ENCODE data around the gene IL17RC. TPM values are rescaled to one million over a fixed set of nuclear protein-coding genes. Genes with fewer than 3 reads are reported as not detected.

The IL17RC gene
- total RNA-seq, 1 donor from 2014 or later: 17.1 TPM

DNA sequence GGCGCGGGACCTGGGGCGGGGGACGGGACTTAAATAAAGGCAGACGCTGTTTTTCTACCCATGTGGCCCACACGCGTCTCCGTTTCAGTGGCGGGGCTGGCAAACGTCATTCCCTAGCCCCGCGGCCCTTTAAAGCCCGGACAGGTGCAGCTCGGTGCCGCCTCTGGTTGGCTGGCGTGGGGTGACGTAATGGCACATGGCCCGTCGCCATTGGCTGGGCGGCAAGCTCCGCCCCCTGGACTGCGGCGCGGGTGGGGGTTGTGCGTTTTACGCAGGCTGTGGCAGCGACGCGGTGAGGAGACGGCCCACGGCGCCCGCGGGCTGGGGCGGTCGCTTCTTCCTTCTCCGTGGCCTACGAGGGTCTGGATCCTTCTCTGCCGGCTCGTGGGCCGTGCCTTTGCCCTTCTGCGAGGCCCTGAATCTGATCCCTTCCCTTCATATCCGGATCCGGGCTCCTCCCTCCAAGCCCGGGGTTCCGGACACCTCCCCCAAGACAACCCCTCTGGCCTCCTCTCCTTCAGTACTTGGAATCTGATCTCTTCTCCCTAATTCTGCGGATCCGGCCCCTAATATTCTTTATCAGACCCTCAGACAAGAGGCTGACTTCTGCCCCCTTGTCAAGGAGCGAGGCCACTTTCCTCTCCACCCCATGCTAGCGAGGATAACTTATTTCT lies 16.8 kb downstream of the IL17RC start, which contains the start of gene CRELD1:
TSS of gene CRELD1 (plus strand) at position 274 of the 674 bp plus-strand sequence. CDS start 605 bp downstream, outside the sequence.
- Mint-ChIP-seq H3K27ac (peak within 1 kb of the TSS; percentile 98), H3K9me3 (ENCODE audit: low read depth) (no peaks in the 10 kb centered on the region), H3K36me3 (ENCODE audit: insufficient read depth) (peaks cover 11% of the 10 kb centered on the region), H3K27me3 (no peaks in the 10 kb centered on the region), H3K4me1 (ENCODE audit: low read depth) (peaks cover 17% of the 10 kb centered on the region), H3K4me3 (ENCODE audit: low read depth) (peak within 1 kb of the TSS; percentile 96)
- TF ChIP-seq, protein P1, sequence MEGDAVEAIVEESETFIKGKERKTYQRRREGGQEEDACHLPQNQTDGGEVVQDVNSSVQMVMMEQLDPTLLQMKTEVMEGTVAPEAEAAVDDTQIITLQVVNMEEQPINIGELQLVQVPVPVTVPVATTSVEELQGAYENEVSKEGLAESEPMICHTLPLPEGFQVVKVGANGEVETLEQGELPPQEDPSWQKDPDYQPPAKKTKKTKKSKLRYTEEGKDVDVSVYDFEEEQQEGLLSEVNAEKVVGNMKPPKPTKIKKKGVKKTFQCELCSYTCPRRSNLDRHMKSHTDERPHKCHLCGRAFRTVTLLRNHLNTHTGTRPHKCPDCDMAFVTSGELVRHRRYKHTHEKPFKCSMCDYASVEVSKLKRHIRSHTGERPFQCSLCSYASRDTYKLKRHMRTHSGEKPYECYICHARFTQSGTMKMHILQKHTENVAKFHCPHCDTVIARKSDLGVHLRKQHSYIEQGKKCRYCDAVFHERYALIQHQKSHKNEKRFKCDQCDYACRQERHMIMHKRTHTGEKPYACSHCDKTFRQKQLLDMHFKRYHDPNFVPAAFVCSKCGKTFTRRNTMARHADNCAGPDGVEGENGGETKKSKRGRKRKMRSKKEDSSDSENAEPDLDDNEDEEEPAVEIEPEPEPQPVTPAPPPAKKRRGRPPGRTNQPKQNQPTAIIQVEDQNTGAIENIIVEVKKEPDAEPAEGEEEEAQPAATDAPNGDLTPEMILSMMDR (IDR thresholded peaks at IDR 0.05; ENCODE audit: unreplicated experiment): no peak
- DNase-seq (ENCODE audit: low spot score, unreplicated experiment): peak; percentile 92

DNA sequence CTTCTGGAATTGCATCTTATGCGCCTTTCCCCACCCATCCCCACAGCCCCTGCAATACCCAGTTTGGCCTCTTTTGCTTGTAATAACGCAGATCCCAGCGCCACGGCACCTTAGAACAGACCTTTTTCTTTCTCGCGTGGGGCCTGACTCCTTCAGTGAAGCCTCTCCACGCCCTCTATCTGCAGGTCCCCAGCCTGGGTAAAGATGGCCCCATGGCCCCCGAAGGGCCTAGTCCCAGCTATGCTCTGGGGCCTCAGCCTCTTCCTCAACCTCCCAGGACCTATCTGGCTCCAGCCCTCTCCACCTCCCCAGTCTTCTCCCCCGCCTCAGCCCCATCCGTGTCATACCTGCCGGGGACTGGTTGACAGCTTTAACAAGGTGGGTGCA lies 17.3 kb downstream of the IL17RC start:
- H3K27ac Mint-ChIP-seq: peak overlapping the region; percentile 98
- H3K36me3 Mint-ChIP-seq (ENCODE audit: insufficient read depth): peaks cover 11% of the 10 kb centered on the region
- DNase-seq (ENCODE audit: low spot score, unreplicated experiment): no peak
- no peaks in the 10 kb centered on the region for H3K9me3 Mint-ChIP-seq (ENCODE audit: low read depth)
- TF ChIP-seq, protein P1 (IDR thresholded peaks at IDR 0.05; ENCODE audit: unreplicated experiment): peak; percentile 30
- peaks cover 17% of the 10 kb centered on the region for H3K4me1 Mint-ChIP-seq (ENCODE audit: low read depth)
- no peaks in the 10 kb centered on the region for H3K27me3 Mint-ChIP-seq
- H3K4me3 Mint-ChIP-seq (ENCODE audit: low read depth): peak overlapping the region; percentile 96

DNA sequence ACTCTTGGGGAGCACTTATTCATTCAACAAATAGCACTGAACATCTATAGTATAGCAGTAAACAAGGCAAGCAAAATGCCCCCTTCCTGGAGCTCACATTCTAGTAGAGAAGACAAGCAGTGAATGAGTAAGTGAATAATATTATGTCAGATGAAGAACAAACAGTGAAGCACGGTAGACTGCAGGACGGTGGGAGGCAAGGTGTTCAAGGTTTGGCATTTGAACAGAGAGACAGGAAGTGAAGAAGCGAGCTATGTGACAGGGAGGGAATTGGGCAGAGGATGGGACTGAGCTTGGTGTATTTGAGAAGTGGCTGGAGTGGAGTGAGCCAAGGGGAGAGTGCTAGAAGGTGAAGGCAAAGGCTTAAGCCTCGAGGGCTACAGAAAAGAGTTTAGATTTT lies 18.1 kb downstream of the IL17RC start:
- TF ChIP-seq, protein P1 (IDR thresholded peaks at IDR 0.05; ENCODE audit: unreplicated experiment): no peak
- peaks cover 17% of the 10 kb centered on the region for H3K4me1 Mint-ChIP-seq (ENCODE audit: low read depth)
- no peaks in the 10 kb centered on the region for H3K27me3 Mint-ChIP-seq
- peaks cover 11% of the 10 kb centered on the region for H3K36me3 Mint-ChIP-seq (ENCODE audit: insufficient read depth)
- DNase-seq (ENCODE audit: low spot score, unreplicated experiment): no peak
- H3K4me3 Mint-ChIP-seq (ENCODE audit: low read depth): peak overlapping the region; percentile 96
- no peaks in the 10 kb centered on the region for H3K9me3 Mint-ChIP-seq (ENCODE audit: low read depth)
- no peak overlapping the region for H3K27ac Mint-ChIP-seq

- no peaks in the 10 kb centered on the region for H3K27me3 Mint-ChIP-seq
Observed at GRCh38 chr3:9935966-9936510, 19.1 kb downstream of the IL17RC start.

DNA sequence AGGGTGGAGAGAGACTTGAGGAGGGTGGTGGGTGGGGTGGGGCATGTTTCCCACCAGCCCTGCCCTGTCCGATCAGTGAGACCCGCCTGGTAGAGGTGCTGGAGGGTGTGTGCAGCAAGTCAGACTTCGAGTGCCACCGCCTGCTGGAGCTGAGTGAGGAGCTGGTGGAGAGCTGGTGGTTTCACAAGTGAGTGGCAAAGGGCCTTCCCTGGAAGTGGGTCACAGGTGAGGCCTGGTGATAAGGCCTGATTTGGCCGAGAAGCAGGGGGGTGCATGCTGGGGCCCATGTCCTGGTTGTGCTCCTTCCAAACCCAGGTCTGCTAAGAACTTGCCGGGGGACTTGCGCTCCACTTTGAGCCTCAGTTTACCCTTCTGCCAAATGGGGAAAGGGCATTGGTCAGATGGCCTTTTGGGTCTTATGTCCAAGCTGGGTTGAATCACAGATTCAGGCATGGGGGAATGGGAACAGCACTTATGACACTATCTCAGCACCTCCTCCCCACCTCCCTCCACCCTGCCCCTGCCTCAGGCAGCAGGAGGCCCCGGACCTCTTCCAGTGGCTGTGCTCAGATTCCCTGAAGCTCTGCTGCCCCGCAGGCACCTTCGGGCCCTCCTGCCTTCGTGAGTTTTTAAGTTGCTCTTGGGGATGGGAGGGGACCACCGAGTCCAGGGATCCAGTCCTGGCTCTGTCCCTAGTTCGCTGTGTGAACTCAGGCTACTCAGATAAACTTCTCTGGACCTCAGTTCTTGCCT lies 20.8 kb downstream of the IL17RC start:
- H3K27me3 Mint-ChIP-seq: no peaks in the 10 kb centered on the region
- no peak overlapping the region for H3K4me3 Mint-ChIP-seq (ENCODE audit: low read depth)
- TF ChIP-seq, protein P1 (IDR thresholded peaks at IDR 0.05; ENCODE audit: unreplicated experiment): no peak
- H3K9me3 Mint-ChIP-seq (ENCODE audit: low read depth): no peaks in the 10 kb centered on the region
- peaks cover 16% of the 10 kb centered on the region for H3K36me3 Mint-ChIP-seq (ENCODE audit: insufficient read depth)
- H3K4me1 Mint-ChIP-seq (ENCODE audit: low read depth): peaks cover 17% of the 10 kb centered on the region
- H3K27ac Mint-ChIP-seq: no peak overlapping the region
- DNase-seq (ENCODE audit: low spot score, unreplicated experiment): no peak

More at GRCh38 chr3:9935966-9936510, 19.1 kb downstream of the IL17RC start:
- TF ChIP-seq, protein P1 (IDR thresholded peaks at IDR 0.05; ENCODE audit: unreplicated experiment): no peak
- peaks cover 10% of the 10 kb centered on the region for H3K36me3 Mint-ChIP-seq (ENCODE audit: insufficient read depth)
- no peaks in the 10 kb centered on the region for H3K9me3 Mint-ChIP-seq (ENCODE audit: low read depth)
- no peak overlapping the region for H3K27ac Mint-ChIP-seq
- H3K4me3 Mint-ChIP-seq (ENCODE audit: low read depth): no peak overlapping the region
- DNase-seq (ENCODE audit: low spot score, unreplicated experiment): no peak
- H3K4me1 Mint-ChIP-seq (ENCODE audit: low read depth): peaks cover 17% of the 10 kb centered on the region

All from progenitor cell of endocrine pancreas (in vitro differentiated cells).